ENCODE data around the gene SLC6A18. TPM values are rescaled to one million over a fixed set of nuclear protein-coding genes. Genes with fewer than 3 reads are reported as not detected.

The SLC6A18 gene
- total and polyA plus RNA-seq, 2 experiments from 2014 or later = 0.35 TPM; not detected in 1

GRCh38 chr5:1193591-1193985 is 31.6 kb upstream of the SLC6A18 start:
- H3K4me2 ChIP-seq = no peak overlapping the region
- H2AFZ ChIP-seq = no peak overlapping the region
- H3K79me2 ChIP-seq = no peaks in the 10 kb centered on the region
- no peaks in the 10 kb centered on the region for H3K36me3 ChIP-seq (replicated peaks; ENCODE audit: insufficient read depth, low read depth)
- TF ChIP-seq EZH2 (IDR thresholded peaks at IDR 0.05; ENCODE audit: borderline replicate concordance) (no peak), EZH2phosphoT487 (IDR thresholded peaks at IDR 0.05; ENCODE audit: low read depth, severe bottlenecking, unreplicated experiment) (no peak)
- TF ChIP-seq, protein P1, sequence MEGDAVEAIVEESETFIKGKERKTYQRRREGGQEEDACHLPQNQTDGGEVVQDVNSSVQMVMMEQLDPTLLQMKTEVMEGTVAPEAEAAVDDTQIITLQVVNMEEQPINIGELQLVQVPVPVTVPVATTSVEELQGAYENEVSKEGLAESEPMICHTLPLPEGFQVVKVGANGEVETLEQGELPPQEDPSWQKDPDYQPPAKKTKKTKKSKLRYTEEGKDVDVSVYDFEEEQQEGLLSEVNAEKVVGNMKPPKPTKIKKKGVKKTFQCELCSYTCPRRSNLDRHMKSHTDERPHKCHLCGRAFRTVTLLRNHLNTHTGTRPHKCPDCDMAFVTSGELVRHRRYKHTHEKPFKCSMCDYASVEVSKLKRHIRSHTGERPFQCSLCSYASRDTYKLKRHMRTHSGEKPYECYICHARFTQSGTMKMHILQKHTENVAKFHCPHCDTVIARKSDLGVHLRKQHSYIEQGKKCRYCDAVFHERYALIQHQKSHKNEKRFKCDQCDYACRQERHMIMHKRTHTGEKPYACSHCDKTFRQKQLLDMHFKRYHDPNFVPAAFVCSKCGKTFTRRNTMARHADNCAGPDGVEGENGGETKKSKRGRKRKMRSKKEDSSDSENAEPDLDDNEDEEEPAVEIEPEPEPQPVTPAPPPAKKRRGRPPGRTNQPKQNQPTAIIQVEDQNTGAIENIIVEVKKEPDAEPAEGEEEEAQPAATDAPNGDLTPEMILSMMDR (IDR thresholded peaks at IDR 0.05; ENCODE audit: poor library complexity) = no peak
- H3K4me1 ChIP-seq (ENCODE audit: insufficient read depth) = no peaks in the 10 kb centered on the region
- no peaks in the 10 kb centered on the region for H3K9me3 ChIP-seq (ENCODE audit: low read depth)
- no peak for DNase-seq (ENCODE audit: low spot score)
- no peaks in the 10 kb centered on the region for H3K27me3 ChIP-seq
- no peak overlapping the region for H3K4me3 ChIP-seq
- H4K20me1 ChIP-seq (ENCODE audit: insufficient read depth, poor library complexity, severe bottlenecking) = no peaks in the 10 kb centered on the region
- H3K9me2 ChIP-seq (replicated peaks; ENCODE audit: insufficient read depth) = no peaks in the 10 kb centered on the region
- H3K27ac ChIP-seq = no peak overlapping the region
- 92% methylated on average over 28 of the region's 28 CpGs for WGBS (ENCODE audit: low lambda C conversion rate, missing lambda C conversion rate)

DNA sequence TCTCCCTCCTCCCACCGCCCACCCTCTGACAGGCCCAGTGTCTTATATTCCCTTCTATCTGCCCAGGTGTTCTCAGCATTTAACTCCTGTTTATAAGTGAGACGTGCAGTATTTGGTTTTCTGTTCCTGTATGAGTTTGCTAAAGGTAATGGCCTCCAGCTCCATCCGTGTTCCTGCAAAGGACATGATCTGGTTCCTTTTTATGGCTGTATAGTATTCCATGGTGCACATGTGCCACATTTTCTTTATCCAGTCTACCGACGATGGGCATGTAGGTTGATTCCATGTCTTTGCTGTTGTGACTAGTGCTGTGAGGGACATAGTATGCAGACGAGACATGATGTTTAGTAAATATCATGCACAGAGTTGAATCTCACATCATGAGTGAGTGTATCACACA is 30.8 kb upstream of the SLC6A18 start:
- H3K27ac ChIP-seq = no peak overlapping the region
- no peak overlapping the region for H2AFZ ChIP-seq
- no peak for TF ChIP-seq EZH2 (IDR thresholded peaks at IDR 0.05; ENCODE audit: borderline replicate concordance)
- TF ChIP-seq, protein P1 (IDR thresholded peaks at IDR 0.05; ENCODE audit: poor library complexity) = no peak
- no peak for TF ChIP-seq EZH2phosphoT487 (IDR thresholded peaks at IDR 0.05; ENCODE audit: low read depth, severe bottlenecking, unreplicated experiment)
- no peaks in the 10 kb centered on the region for H3K9me2 ChIP-seq (replicated peaks; ENCODE audit: insufficient read depth)
- DNase-seq (ENCODE audit: low spot score) = no peak
- H3K9me3 ChIP-seq (ENCODE audit: low read depth) = no peaks in the 10 kb centered on the region
- H3K4me1 ChIP-seq (ENCODE audit: insufficient read depth) = peaks cover 3% of the 10 kb centered on the region
- no peaks in the 10 kb centered on the region for H3K36me3 ChIP-seq (replicated peaks; ENCODE audit: insufficient read depth, low read depth)
- no peak overlapping the region for H3K4me2 ChIP-seq
- no peak overlapping the region for H3K4me3 ChIP-seq
- no peaks in the 10 kb centered on the region for H3K27me3 ChIP-seq
- no peaks in the 10 kb centered on the region for H3K79me2 ChIP-seq
- WGBS (ENCODE audit: low lambda C conversion rate, missing lambda C conversion rate) = 86% methylated on average over 6 of the region's 6 CpGs
- H4K20me1 ChIP-seq (ENCODE audit: insufficient read depth, poor library complexity, severe bottlenecking) = no peaks in the 10 kb centered on the region

DNA sequence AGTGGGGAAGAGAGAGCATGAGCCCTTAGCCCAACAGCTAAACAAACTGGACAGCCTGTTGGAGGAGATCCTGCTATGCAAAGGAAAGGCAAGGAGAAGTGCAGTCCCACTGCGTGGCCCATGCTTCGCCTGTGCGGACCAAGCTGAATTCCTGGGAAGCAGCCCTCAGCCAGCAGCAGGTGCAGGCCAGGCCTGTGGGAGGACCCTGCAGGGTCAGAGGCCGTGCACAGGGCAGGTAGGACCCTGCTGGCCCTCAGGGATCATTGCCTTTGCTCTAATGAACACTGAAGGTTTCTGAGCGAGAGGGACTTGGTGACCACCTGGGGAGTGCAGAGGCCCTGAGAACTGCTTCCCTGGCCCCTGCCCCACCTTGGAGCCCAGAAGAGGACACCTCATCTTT is 29.7 kb upstream of the SLC6A18 start:
- WGBS (ENCODE audit: low lambda C conversion rate, missing lambda C conversion rate) = 83% methylated on average over 5 of the region's 5 CpGs
- H2AFZ ChIP-seq = no peak overlapping the region
- peaks cover 12% of the 10 kb centered on the region for H3K4me1 ChIP-seq (ENCODE audit: insufficient read depth)

More for the DNA sequence above, 29.7 kb upstream of the SLC6A18 start:
- no peak for DNase-seq (ENCODE audit: low spot score)
- no peak overlapping the region for H3K27ac ChIP-seq
- no peaks in the 10 kb centered on the region for H3K36me3 ChIP-seq (replicated peaks; ENCODE audit: insufficient read depth, low read depth)
- TF ChIP-seq EZH2 (IDR thresholded peaks at IDR 0.05; ENCODE audit: borderline replicate concordance) (no peak), EZH2phosphoT487 (IDR thresholded peaks at IDR 0.05; ENCODE audit: low read depth, severe bottlenecking, unreplicated experiment) (no peak)
- TF ChIP-seq, protein P1 (IDR thresholded peaks at IDR 0.05; ENCODE audit: poor library complexity) = no peak
- no peak overlapping the region for H3K4me3 ChIP-seq
- H3K79me2 ChIP-seq = no peaks in the 10 kb centered on the region
- no peaks in the 10 kb centered on the region for H3K27me3 ChIP-seq
- H3K9me3 ChIP-seq (ENCODE audit: low read depth) = no peaks in the 10 kb centered on the region
- no peak overlapping the region for H3K4me2 ChIP-seq
- no peaks in the 10 kb centered on the region for H4K20me1 ChIP-seq (ENCODE audit: insufficient read depth, poor library complexity, severe bottlenecking)
- no peaks in the 10 kb centered on the region for H3K9me2 ChIP-seq (replicated peaks; ENCODE audit: insufficient read depth)

Measured in hepatocyte (in vitro differentiated cells).